ENCODE results near the gene ZMYM3.
A peak's percentile ranks its signal among the peaks of the same experiment; 100 is the strongest.
"Not testable (repeated sequence)": the region's sequence is repeated elsewhere in the genome, so short reads cannot be mapped to it uniquely, and the experiment has no call there.

ZMYM3 gene

GRCh38 chrX:71254092-71254963, at the start of gene ZMYM3:
TSS of gene ZMYM3 (minus strand) at chrX:71254140. CDS start at chrX:71253255, 885 bp downstream.
- DNase-seq (ENCODE audit: low read depth), result peak; percentile 49

- no peak for DNase-seq (ENCODE audit: low read depth)
Observed at GRCh38 chrX:71302461-71303213, 48.7 kb upstream of the ZMYM3 start.

DNA sequence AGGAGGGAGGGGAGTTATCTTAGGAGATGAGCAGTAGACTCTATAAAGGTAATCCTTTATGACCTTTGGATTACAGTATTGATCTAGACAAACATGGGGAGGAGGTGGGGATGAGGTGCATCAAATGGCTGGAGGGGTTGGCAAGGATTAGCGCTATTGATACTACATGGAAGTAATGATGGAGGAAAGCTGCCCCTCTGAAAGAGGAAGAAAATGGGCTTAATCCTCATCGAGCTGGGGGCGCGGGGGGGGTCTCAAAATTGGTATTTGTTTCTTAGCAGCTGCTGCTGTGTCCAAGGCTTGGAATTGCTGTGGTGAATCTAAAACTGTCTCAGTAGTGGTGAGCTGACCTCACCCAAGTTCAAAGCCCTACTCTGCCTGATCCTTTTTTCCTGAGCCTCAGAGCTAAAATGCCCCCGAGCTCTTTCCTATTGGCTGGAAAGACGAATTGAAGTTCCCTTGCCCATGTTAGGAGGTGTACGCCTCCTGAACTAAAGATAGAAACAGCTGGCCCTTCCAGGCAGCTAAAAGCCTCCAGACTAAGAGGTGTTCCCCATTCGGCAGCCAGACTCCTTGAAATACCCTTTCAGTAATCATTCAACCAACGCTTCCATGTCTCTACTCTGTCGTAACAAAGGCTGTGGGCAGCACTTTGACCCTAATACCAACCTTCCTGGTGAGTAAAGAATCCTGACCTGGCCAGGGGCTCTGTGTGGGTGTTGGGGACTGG, 47.4 kb upstream of the ZMYM3 start, which contains the start of gene ITGB1BP2:
Gene ITGB1BP2, plus strand, starts transcription at position 556 of the 730 bp plus-strand sequence. Its CDS starts 57 bp downstream, at position 613.
- DNase-seq (ENCODE audit: low read depth), result no peak

DNA sequence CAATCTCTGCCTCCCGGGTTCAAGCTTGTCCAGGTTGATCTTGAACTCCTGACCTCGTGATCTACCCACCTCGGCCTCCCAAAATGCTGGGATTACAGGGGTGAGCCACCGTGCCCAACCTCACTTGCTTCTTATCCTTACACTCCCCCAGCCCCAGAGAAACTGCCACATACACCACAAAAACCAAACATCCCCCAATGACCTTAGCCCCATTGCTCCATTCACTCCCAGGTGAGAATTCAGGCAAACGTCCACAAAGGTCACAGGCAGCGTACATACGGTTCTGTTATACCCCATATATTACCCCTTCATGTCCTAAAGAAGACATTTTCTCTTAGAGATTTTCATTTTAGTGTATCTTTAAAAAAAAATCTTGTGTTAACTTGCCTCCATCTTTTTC, 46.6 kb upstream of the ZMYM3 start:
- not testable (repeated sequence) for DNase-seq (ENCODE audit: low read depth)

GRCh38 chrX:71300064-71300463, 46.1 kb upstream of the ZMYM3 start:
- not testable (repeated sequence) for DNase-seq (ENCODE audit: low read depth)

GRCh38 chrX:71298119-71298518, 44.2 kb upstream of the ZMYM3 start:
- no peak for DNase-seq (ENCODE audit: low read depth)

- no peak for DNase-seq (ENCODE audit: low read depth)
Observed at GRCh38 chrX:71296806-71297205, 42.9 kb upstream of the ZMYM3 start.

DNA sequence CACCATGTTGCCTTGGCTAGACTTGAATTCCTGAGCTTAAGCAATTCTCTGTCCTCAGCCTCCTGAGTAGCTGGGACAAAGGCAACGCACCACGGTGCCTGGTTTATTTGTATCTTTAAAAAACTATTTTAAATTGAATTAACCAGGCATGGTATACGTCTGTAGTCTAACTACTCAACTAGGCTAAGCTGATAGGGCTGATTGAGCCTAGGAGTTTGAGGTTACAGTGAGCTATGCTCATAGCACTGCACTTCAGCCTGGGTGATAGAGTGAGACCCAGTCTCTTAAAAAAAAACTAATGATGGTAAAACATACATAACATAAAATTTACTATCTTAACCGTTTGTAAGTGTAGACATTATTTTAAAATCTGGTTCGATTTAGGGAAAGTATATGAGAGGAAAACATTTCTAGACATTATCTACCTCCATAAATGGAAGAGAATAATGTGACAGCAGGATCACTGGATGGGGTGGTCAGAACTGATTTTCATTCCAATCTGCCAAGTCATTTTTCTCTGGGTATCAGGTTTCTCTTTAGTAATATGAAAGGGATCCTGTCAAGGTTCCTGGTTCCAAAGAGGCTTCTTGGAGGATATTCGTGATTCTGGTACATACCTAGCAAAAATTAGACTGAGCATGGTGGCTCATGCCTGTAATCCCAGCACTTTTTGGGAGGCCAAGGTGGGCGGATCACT, 38.9 kb upstream of the ZMYM3 start:
- DNase-seq (ENCODE audit: low read depth), result no peak

DNA sequence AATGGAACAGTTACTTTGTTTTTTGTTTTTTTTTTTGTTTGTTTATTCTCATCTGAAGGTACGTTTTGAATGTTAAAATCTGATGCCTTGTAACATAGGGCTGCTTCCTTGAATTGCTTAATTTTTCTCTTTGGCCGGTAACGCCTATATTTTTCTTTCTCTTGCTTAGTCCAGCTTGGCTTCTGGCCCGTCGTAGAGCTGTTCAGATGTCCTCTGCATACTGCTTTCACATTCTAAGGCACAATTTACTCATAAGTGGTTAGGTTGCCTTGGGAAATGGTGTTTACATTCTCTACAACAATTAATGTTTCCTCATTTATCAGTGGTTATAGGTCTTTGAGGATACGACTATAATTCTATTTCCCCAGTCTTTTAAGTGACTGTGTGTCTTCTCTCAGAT, 37.4 kb upstream of the ZMYM3 start:
- DNase-seq (ENCODE audit: low read depth), result no peak

- DNase-seq (ENCODE audit: low read depth), result no peak
Observed at GRCh38 chrX:71285929-71286328, 32.0 kb upstream of the ZMYM3 start.

DNA sequence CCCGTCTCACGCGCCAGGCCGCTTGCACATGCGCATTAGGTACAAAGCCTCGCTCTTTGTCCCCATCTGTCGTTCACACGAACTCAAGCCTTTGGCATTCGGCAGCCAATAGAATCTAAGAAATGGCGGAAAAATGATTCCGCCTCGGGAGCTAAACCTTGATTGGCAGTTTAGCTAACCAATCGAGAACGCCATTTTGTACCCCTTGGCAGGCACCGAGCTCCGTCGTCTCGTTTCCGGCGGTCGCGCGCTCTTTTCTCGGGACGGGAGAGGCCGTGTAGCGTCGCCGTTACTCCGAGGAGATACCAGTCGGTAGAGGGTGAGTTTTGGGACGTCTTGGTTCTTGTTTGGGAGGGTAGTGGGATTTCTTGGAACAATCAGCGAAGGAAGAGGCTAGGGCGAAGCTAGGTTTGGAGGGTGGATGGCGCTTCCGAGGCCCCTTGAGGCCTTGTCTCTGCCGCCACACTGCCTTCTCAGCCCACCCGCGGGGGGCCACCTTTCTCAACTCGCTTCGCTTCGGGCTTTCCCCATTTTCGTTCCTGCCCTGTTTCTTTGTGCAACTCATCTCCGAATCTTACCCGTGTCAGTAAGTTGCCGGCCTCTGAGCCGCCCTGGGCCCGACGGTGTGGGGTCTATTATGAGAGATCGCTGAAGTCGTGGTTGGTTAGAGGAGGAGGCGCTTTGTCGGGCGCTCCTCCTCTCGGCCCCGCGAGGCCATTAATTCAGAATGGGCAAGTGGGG, 29.6 kb upstream of the ZMYM3 start, which contains the start of gene NONO:
Gene NONO, plus strand, starts transcription at position 233 of the 741 bp plus-strand sequence. CDS start 7,003 bp downstream, outside the sequence.
- peak; percentile 34 for DNase-seq (ENCODE audit: low read depth)

DNA sequence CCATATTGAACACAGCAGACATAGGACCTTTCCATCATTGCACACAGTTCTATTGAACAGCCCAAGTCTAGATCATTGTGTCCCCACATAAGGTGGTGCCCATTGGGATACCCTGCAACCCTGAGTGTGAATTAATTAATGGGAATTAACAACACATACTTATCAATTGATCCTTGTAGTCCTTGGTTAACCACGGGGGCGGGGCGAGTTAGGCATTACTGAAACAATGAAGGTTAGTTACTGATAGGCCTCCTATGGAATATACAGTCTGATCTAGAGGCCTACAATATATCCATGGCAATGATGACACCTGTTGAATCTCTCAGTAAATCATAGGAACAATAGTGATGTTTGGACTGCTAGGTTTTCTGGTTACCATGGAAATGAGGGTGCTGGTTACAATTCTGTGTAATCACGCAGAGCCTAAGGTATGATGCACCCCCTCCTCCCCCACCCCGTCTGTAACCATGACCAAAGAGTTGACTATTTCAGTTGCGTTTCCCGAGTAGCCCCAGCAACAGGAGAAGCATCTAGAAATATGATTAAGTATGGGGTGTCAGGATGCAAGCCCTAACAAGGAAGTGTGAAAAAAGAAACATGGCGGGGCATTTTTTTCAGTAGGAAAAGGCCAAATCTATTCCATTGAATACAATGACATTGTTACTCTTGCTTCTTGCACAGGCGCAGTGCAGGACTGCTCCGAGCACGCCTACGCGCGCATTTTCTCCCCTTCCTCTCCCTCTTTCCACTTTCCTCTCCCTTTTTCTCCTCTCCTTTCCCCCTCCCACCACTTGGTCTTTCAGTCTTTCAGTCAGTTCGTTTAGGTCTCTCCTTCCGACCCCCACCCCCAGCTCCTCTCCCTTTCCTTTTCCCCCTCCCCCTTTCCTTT, 28.8 kb upstream of the ZMYM3 start:
- DNase-seq (ENCODE audit: low read depth), result no peak

DNA sequence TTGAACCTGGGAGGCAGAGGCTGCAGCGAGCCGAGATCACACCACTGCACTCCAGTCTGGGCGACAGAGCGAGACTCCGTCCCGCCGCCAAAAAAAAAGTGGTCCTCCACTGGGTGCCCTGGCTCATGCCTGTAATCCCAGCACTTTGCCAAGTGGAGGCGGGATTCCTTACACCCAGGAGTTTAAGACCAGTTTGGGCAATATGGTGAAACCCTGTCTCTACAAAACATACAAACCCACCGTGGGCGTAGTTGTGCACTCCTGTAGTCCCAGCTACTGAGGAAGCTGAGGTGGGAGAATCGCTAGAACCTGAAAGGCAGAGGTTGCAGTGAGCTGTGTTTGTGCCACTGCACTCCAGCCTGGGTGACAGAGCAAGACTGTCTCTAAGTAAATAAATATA, 27.4 kb upstream of the ZMYM3 start:
- DNase-seq (ENCODE audit: low read depth), result not testable (repeated sequence)

DNA sequence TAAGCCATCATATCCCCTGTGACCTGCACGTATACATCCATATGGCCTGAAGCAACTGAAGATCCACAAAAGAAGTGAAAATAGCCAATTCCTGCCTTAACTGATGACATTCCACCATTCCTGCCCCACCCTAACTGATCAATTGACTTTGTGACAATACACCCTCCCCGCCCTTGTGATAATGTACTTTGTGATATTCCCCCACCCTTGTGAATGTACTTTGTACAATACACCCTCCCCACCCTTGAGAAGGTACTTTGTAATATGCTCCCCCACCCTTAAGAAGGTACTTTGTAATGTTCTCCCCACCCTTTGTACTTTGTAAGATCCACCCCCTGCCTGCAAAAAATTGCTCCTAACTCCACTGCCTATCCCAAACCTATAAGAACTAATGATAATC, 18.4 kb upstream of the ZMYM3 start:
- DNase-seq (ENCODE audit: low read depth), result not testable (repeated sequence)

DNA sequence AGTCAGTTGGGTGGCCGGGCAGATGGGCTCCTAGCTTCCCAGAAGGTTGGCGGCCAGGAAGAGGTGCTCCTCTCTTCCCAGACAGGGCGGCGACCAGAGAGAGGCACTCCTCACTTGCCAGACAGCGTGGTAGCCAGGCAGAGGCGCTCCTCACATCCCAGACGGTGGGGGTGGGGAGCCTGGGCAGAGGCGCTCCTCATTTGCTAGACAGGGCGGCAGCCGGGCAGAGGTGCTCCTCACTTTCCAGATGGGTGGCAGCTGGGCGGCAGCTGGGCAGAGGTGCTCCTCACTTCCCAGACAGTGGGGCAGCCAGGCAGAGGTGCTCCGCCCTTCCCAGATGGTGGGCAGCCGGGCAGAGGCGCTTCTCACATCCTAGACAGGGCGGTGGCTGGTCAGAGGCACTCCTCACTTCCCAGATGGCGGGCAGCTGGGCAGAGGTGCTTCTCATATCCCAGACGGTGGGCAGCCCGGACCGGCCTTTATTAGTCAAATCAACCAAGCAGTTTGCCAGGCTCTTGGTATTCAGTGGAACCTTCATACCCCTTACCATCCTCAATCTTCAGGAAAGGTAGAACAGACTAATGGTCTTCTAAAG, 16.0 kb upstream of the ZMYM3 start:
- DNase-seq (ENCODE audit: low read depth), result no peak

DNA sequence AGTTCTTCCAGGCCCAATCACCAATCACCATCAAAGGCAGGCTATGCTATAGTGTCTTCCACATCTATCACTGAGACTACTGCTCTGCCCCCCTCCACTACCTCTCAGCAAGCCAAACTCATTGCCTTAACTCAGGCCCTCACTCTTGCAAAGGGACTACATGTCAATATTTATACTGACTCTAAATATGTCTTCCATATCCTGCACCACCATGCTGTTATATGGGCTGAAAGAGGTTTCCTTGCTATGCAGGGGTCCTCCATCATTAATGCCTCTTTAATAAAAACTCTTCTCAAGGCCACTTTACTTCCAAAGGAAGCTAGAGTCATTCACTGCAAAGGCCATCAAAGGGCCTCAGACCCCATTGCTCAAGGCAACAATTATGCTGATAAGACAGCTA, 14.7 kb upstream of the ZMYM3 start:
- DNase-seq (ENCODE audit: low read depth), result not testable (repeated sequence)

- DNase-seq (ENCODE audit: low read depth), result no peak
Observed at GRCh38 chrX:71256856-71257255, 2.9 kb upstream of the ZMYM3 start.

- no peak for DNase-seq (ENCODE audit: low read depth)
Observed at GRCh38 chrX:71256051-71256450, 2.1 kb upstream of the ZMYM3 start.
